Type B pancreatic cell (in vitro differentiated cells): ENCODE measurements around the gene ANXA2. TPM values are rescaled to one million over a fixed set of nuclear protein-coding genes. Genes with fewer than 3 reads are reported as not detected.
A peak's percentile ranks its signal among the peaks of the same experiment; 100 is the strongest.

ENCODE experiments used
- DNase-seq: peaks from one replicate; pipeline ENCODE4 v3.0.0; 2021; ENCODE audit warnings: mixed read lengths; ENCODE audit not compliant: unreplicated experiment; ENCODE audit errors: extremely low spot score
- H3K27ac Mint-ChIP-seq: 2 replicates; pipeline ENCODE4 v1.8.0; 2021; ENCODE audit warnings: mild to moderate bottlenecking, mixed read lengths
- H3K27me3 Mint-ChIP-seq: 2 replicates; pipeline ENCODE4 v1.8.0; 2021; ENCODE audit warnings: mixed read lengths
- H3K36me3 Mint-ChIP-seq: 2 replicates; pipeline ENCODE4 v1.8.0; 2021; ENCODE audit warnings: mixed read lengths
- H3K4me1 Mint-ChIP-seq: one replicate; pipeline ENCODE4 v1.8.0; 2021; ENCODE audit warnings: mixed read lengths; ENCODE audit not compliant: unreplicated experiment
- H3K4me3 Mint-ChIP-seq: 2 replicates; pipeline ENCODE4 v1.8.0; 2021; ENCODE audit warnings: mild to moderate bottlenecking, mixed read lengths
- H3K9me3 Mint-ChIP-seq: 2 replicates; pipeline ENCODE4 v1.8.0; 2021; ENCODE audit warnings: mixed read lengths
- CTCF ChIP-seq: fragments of 200-600 bp; sonication (generic); conservative IDR thresholded peaks from 2 replicates; pipeline ENCODE4 v1.5.0; 2021; ENCODE audit warnings: antibody characterized with exemption, mild to moderate bottlenecking
- total RNA-seq: library from RNA; stranded (reverse); gene quantifications from 2 replicates; pipeline ENCODE4 v1.2.1, GENCODE V29; 2021; ENCODE audit warnings: low replicate concordance

The ANXA2 gene
- total RNA-seq, 1 donor from 2014 or later, result 493 TPM

- TF ChIP-seq CTCF, result no peak
- H3K27ac Mint-ChIP-seq, result peak overlapping the region; percentile 70
- peak overlapping the region; percentile 9 for H3K4me3 Mint-ChIP-seq
- peaks cover 45% of the 10 kb centered on the region for H3K36me3 Mint-ChIP-seq
- DNase-seq, result no peak
- H3K4me1 Mint-ChIP-seq, result peaks cover 41% of the 10 kb centered on the region
- no peaks in the 10 kb centered on the region for H3K9me3 Mint-ChIP-seq
- no peaks in the 10 kb centered on the region for H3K27me3 Mint-ChIP-seq
These were observed 27.5 kb downstream of the ANXA2 start for GRCh38 chr15:60370105-60370868.

GRCh38 chr15:60369696-60370095 lies 28.1 kb downstream of the ANXA2 start:
- Mint-ChIP-seq H3K27me3 (no peaks in the 10 kb centered on the region), H3K4me3 (no peak overlapping the region), H3K4me1 (peaks cover 35% of the 10 kb centered on the region), H3K9me3 (no peaks in the 10 kb centered on the region), H3K36me3 (peaks cover 46% of the 10 kb centered on the region), H3K27ac (peak overlapping the region; percentile 70)
- no peak for DNase-seq
- no peak for TF ChIP-seq CTCF

- no peak overlapping the region for H3K4me3 Mint-ChIP-seq
- H3K27ac Mint-ChIP-seq, result no peak overlapping the region
- H3K4me1 Mint-ChIP-seq, result peaks cover 23% of the 10 kb centered on the region
- TF ChIP-seq CTCF, result no peak
- no peaks in the 10 kb centered on the region for H3K9me3 Mint-ChIP-seq
- peaks cover 40% of the 10 kb centered on the region for H3K36me3 Mint-ChIP-seq
- no peaks in the 10 kb centered on the region for H3K27me3 Mint-ChIP-seq
- no peak for DNase-seq
These were observed 33.2 kb downstream of the ANXA2 start for GRCh38 chr15:60364612-60364924.

- Mint-ChIP-seq H3K27me3 (no peaks in the 10 kb centered on the region), H3K4me1 (peaks cover 25% of the 10 kb centered on the region), H3K27ac (peak overlapping the region; percentile 32), H3K36me3 (peaks cover 35% of the 10 kb centered on the region), H3K9me3 (no peaks in the 10 kb centered on the region), H3K4me3 (no peak overlapping the region)
- no peak for DNase-seq
- TF ChIP-seq CTCF, result no peak
These were observed 33.7 kb downstream of the ANXA2 start for GRCh38 chr15:60363903-60364611.

GRCh38 chr15:60363087-60363549 lies 34.7 kb downstream of the ANXA2 start:
- peak overlapping the region; percentile 32 for H3K27ac Mint-ChIP-seq
- H3K36me3 Mint-ChIP-seq, result peaks cover 28% of the 10 kb centered on the region

More at GRCh38 chr15:60363087-60363549, 34.7 kb downstream of the ANXA2 start:
- Mint-ChIP-seq H3K4me3 (peak overlapping the region; percentile 6), H3K27me3 (no peaks in the 10 kb centered on the region), H3K9me3 (no peaks in the 10 kb centered on the region), H3K4me1 (peaks cover 25% of the 10 kb centered on the region)
- no peak for DNase-seq
- no peak for TF ChIP-seq CTCF
